ENCODE measurements around the gene APOB.

GRCh38 chr2:21057097-21057496, 13.2 kb upstream of the APOB start:
- TF ChIP-seq, protein P1, sequence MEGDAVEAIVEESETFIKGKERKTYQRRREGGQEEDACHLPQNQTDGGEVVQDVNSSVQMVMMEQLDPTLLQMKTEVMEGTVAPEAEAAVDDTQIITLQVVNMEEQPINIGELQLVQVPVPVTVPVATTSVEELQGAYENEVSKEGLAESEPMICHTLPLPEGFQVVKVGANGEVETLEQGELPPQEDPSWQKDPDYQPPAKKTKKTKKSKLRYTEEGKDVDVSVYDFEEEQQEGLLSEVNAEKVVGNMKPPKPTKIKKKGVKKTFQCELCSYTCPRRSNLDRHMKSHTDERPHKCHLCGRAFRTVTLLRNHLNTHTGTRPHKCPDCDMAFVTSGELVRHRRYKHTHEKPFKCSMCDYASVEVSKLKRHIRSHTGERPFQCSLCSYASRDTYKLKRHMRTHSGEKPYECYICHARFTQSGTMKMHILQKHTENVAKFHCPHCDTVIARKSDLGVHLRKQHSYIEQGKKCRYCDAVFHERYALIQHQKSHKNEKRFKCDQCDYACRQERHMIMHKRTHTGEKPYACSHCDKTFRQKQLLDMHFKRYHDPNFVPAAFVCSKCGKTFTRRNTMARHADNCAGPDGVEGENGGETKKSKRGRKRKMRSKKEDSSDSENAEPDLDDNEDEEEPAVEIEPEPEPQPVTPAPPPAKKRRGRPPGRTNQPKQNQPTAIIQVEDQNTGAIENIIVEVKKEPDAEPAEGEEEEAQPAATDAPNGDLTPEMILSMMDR (IDR thresholded peaks at IDR 0.05), result no peak
- no peak for TF ChIP-seq EP300 (IDR thresholded peaks at IDR 0.05)
- no peak for TF ChIP-seq POLR2A (IDR thresholded peaks at IDR 0.05)
